Measurements from ENCODE around the gene CD72.
"Not testable (repeated sequence)": the region's sequence is repeated elsewhere in the genome, so short reads cannot be mapped to it uniquely, and the experiment has no call there.

The CD72 gene

DNA sequence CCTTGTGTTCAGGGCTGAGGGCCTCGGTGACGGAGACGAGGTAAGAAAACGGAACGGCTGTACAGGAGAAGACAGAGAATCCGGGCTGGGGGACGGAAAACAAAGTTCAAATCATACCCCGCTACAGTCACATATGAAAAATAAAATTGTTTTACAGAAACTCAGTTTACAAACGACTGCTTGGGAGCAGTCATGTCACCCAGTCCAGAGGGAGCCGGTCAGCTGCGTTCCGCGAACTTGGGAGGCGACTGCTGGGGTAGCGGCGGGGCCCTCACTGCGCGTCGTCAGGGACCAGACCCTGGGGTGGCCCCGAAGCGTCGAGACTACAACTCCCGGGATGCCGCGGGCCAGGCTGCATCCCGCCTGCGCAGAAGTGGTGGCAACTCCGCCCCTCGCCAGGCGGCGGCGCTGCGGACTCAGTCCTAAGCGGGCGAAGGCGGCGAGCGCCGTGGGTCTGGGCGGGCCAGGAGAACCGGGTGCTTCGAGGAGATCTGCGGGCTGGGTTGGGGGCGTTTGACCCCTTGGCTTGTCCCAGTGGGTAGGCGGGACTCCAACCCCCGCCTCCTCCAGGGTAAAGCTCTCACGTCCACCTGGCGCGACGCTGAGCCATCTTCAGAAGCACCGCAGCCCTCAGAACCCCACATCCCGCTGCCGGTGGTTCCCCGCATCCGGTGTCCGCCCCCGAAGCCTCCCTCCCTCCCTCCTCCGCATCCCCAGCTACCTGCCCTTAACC lies 28.5 kb upstream of the CD72 start:
- peak; percentile 99 for DNase-seq (ENCODE audit: low read depth)
- TF ChIP-seq, protein P1, sequence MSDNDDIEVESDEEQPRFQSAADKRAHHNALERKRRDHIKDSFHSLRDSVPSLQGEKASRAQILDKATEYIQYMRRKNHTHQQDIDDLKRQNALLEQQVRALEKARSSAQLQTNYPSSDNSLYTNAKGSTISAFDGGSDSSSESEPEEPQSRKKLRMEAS (IDR thresholded peaks at IDR 0.05; ENCODE audit: low read depth, low read length), result no peak
- TF ChIP-seq POLR2A (IDR thresholded peaks at IDR 0.05; ENCODE audit: extremely low read depth, insufficient read length), result peak; percentile 45
- TF ChIP-seq, protein P2, sequence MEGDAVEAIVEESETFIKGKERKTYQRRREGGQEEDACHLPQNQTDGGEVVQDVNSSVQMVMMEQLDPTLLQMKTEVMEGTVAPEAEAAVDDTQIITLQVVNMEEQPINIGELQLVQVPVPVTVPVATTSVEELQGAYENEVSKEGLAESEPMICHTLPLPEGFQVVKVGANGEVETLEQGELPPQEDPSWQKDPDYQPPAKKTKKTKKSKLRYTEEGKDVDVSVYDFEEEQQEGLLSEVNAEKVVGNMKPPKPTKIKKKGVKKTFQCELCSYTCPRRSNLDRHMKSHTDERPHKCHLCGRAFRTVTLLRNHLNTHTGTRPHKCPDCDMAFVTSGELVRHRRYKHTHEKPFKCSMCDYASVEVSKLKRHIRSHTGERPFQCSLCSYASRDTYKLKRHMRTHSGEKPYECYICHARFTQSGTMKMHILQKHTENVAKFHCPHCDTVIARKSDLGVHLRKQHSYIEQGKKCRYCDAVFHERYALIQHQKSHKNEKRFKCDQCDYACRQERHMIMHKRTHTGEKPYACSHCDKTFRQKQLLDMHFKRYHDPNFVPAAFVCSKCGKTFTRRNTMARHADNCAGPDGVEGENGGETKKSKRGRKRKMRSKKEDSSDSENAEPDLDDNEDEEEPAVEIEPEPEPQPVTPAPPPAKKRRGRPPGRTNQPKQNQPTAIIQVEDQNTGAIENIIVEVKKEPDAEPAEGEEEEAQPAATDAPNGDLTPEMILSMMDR (IDR thresholded peaks at IDR 0.05; ENCODE audit: low read depth, low read length), result peak; percentile 43
- TF ChIP-seq MYC (IDR thresholded peaks at IDR 0.05; ENCODE audit: low read depth, low read length), result no peak
- peak overlapping the region; percentile 79 for H3K4me3 ChIP-seq (ENCODE audit: low read depth, low read length)

DNA sequence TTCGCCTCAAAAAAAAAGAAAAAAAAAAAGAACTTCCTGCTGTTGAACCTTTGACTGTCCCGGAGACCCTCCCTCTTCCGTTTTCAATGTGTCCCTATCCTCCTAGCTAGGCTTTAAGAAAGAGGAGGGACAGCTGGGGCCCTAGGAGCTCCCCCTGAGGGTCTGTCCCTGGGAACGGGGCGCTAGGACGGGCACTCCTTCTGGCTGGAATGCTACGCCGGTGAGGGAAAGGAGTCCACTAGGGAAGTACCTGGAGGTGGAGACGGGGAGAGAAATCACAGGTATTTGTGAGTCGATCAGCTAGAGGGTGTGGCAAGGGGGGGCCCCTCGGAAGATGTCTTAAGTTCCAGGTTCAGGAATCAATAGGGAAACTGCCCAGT lies 27.9 kb upstream of the CD72 start:
- TF ChIP-seq, protein P1 (IDR thresholded peaks at IDR 0.05; ENCODE audit: low read depth, low read length), result no peak
- TF ChIP-seq POLR2A (IDR thresholded peaks at IDR 0.05; ENCODE audit: extremely low read depth, insufficient read length) (no peak), MYC (IDR thresholded peaks at IDR 0.05; ENCODE audit: low read depth, low read length) (no peak)
- TF ChIP-seq, protein P2 (IDR thresholded peaks at IDR 0.05; ENCODE audit: low read depth, low read length), result no peak
- peak; percentile 84 for DNase-seq (ENCODE audit: low read depth)
- H3K4me3 ChIP-seq (ENCODE audit: low read depth, low read length), result peak overlapping the region; percentile 79

DNA sequence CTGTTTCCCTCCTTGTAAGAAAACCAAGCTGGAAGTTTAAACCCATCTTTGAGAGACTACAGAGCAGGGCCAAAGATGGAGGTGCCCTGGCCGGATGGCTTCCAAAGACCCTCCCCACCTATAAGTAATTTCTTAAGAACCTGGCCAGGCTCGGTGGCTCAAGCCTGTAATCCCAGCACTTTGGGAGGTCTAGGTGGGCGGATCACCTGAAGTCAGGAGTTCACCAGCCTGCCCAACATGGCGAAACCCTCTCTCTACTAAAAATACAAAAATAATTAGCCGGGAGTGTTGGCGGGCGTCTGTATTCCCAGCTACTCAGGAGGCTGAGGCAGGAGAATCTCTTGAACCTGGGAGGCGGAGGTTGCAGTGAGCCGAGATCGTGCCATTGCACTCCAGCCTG lies 27.5 kb upstream of the CD72 start:
- peak; percentile 23 for DNase-seq (ENCODE audit: low read depth)
- peak overlapping the region; percentile 79 for H3K4me3 ChIP-seq (ENCODE audit: low read depth, low read length)

GRCh38 chr9:35643046-35643445 lies 24.8 kb upstream of the CD72 start:
- TF ChIP-seq MYC (IDR thresholded peaks at IDR 0.05; ENCODE audit: low read depth, low read length) (no peak), POLR2A (IDR thresholded peaks at IDR 0.05; ENCODE audit: extremely low read depth, insufficient read length) (no peak)
- TF ChIP-seq, protein P2 (IDR thresholded peaks at IDR 0.05; ENCODE audit: low read depth, low read length), result no peak
- TF ChIP-seq, protein P1 (IDR thresholded peaks at IDR 0.05; ENCODE audit: low read depth, low read length), result no peak
- DNase-seq (ENCODE audit: low read depth), result no peak
- no peak overlapping the region for H3K4me3 ChIP-seq (ENCODE audit: low read depth, low read length)

GRCh38 chr9:35641478-35641877 lies 23.3 kb upstream of the CD72 start:
- DNase-seq (ENCODE audit: low read depth); H3K4me3 ChIP-seq (ENCODE audit: low read depth, low read length): not testable (repeated sequence)

DNA sequence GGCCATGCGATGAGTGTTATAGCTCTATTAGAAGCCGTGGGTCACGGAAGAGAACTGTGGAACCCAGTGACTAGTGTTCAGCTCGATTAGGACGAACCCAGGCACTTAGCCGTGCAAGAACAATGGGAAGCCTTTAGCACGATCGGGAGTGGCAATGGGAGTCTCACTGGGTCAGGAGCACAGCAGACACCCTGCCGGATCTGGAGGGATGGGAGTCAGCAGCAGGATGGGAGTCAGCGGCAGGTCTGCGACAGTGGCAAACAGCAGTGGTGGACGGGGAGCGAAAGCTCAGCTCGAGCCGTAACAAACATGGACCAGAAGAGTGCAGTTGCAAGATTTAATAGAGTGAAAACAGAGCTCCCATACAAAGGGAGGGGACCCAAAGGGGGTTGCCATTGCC lies 22.2 kb upstream of the CD72 start:
- not testable (repeated sequence) for DNase-seq (ENCODE audit: low read depth); H3K4me3 ChIP-seq (ENCODE audit: low read depth, low read length)

DNA sequence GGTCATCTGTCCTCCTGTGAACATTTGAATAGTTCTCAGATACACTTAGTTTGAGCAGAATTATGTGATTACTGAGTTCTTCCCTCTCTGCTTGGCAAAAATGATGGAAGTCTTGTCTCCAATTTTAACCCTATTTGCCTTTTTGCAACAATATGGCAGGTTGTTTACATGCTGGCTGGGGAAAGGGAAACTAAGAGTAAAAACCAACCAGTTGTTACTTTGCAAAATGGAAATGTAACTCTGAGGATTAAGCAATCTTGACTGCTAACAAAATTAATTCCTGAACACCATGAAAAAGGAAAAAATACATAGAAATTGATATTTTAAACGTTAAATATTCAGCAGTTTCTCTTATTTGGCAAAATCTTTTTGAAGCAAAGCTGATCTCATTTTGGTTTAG lies 21.4 kb upstream of the CD72 start:
- no peak overlapping the region for H3K4me3 ChIP-seq (ENCODE audit: low read depth, low read length)
- TF ChIP-seq, protein P2 (IDR thresholded peaks at IDR 0.05; ENCODE audit: low read depth, low read length), result no peak
- TF ChIP-seq, protein P1 (IDR thresholded peaks at IDR 0.05; ENCODE audit: low read depth, low read length), result no peak
- TF ChIP-seq POLR2A (IDR thresholded peaks at IDR 0.05; ENCODE audit: extremely low read depth, insufficient read length) (no peak), MYC (IDR thresholded peaks at IDR 0.05; ENCODE audit: low read depth, low read length) (no peak)
- DNase-seq (ENCODE audit: low read depth), result no peak

- not testable (repeated sequence) for H3K4me3 ChIP-seq (ENCODE audit: low read depth, low read length); DNase-seq (ENCODE audit: low read depth)
Measured at GRCh38 chr9:35639225-35639624, 21.0 kb upstream of the CD72 start.

DNA sequence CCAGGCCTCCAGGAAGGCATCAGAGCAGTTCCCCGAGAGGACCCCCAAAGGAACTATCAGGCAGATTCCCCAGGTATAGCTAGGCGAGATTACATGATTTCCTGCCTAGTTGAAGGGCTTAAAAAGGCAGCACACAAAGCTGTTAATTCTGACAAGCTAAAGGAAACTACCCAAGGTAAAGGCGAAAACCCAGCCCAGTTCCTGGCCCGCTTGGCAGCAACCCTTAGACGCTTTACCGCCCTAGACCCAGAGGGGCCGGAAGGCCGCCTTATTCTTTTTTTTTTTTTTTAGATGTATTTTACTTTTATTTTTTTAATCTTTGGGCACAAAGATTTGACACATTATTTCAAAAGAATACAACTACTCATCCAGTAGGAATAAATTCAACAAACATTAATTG lies 20.5 kb upstream of the CD72 start:
- not testable (repeated sequence) for DNase-seq (ENCODE audit: low read depth); H3K4me3 ChIP-seq (ENCODE audit: low read depth, low read length)

- not testable (repeated sequence) for DNase-seq (ENCODE audit: low read depth); H3K4me3 ChIP-seq (ENCODE audit: low read depth, low read length)
Measured at GRCh38 chr9:35637427-35637955, 19.3 kb upstream of the CD72 start.

DNA sequence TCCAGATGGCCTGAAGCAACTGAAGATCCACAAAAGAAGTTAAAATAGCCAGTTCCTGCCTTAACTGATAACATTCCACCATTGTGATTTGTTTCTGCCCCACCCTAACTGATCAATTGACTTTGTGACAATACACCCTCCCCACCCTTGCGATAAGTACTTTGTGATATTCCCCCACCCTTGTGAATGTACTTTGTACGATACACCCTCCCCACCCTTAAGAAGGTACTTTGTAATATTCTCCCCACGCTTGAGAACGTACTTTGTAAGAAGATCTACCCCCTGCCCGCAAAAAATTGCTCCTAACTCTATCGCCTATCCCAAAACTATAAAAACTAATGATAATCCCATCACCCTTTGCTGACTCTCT lies 18.6 kb upstream of the CD72 start:
- H3K4me3 ChIP-seq (ENCODE audit: low read depth, low read length); DNase-seq (ENCODE audit: low read depth): not testable (repeated sequence)

All from NB4 (cell line).